ENCODE measurements around the gene DNMBP.

DNA sequence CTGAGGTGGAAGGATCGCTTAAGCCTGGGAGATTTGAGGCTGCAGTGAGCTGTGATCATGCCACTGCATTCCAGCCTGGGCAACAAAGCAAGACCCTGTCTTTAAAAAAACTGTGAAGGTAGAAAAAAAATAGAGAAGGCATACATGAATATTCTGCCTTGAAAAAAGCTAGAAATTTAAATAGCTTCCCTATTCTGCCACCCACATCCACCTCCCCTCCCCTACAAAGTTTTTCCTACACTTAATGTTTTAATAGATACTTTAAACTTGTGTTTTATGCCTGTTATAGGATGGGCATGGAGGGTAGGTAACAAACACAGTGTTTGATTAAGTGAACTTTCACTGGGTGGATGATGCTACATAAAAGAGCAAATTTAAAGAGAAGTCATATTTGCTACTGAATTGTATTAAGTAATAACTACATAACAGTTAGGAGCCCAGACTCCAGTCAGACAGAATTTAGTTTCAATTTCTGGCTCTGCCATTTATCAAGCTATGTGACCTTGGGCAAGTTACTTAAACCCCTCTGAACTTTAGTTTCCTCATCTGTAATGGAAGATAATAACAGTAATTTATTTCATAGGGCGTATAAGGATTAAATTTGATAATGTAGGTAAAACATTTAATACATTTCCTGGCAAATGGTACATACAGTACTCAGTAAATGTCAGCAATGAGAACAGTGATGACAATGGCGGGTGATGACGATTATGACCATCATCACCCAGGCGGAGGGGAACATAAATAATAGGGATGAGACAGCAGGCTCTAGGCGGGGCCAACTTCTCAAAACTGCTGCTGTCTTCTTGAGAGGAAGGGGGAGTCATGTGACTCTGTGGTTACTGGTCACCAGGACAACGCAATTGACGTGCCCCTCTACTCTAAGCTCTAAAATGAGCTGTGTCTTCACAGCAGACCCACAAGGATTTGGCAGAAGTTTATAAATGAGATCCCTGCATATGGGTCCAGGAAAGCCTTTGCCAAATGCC, 15.8 kb downstream of the DNMBP start:
- TF ChIP-seq, protein P1, sequence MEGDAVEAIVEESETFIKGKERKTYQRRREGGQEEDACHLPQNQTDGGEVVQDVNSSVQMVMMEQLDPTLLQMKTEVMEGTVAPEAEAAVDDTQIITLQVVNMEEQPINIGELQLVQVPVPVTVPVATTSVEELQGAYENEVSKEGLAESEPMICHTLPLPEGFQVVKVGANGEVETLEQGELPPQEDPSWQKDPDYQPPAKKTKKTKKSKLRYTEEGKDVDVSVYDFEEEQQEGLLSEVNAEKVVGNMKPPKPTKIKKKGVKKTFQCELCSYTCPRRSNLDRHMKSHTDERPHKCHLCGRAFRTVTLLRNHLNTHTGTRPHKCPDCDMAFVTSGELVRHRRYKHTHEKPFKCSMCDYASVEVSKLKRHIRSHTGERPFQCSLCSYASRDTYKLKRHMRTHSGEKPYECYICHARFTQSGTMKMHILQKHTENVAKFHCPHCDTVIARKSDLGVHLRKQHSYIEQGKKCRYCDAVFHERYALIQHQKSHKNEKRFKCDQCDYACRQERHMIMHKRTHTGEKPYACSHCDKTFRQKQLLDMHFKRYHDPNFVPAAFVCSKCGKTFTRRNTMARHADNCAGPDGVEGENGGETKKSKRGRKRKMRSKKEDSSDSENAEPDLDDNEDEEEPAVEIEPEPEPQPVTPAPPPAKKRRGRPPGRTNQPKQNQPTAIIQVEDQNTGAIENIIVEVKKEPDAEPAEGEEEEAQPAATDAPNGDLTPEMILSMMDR (IDR thresholded peaks at IDR 0.05; ENCODE audit: poor library complexity), result no peak
- no peak for TF ChIP-seq EZH2 (IDR thresholded peaks at IDR 0.05; ENCODE audit: borderline replicate concordance)

Data from hepatocyte (in vitro differentiated cells).